ENCODE data around the gene FUT4.

DNA sequence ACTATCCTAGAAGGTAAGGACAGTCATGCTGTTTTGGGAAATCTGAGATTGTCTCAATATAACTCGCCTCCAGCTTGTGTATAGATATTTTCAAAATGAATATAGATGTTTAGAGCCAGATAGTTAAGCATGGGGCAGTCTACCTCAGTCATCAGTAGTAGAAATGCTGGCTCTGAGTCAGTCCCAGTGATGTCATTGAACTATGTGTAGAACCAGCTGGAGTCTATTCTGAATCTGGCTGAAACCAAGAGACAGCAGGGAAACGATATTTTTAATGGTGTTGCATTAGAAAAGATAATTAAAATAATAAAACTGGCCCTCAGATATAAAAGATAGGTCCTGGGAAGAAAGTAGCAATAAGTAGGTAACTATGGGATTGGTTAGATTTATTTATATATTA is 49.3 kb downstream of the FUT4 start:
- TF ChIP-seq, protein P1, sequence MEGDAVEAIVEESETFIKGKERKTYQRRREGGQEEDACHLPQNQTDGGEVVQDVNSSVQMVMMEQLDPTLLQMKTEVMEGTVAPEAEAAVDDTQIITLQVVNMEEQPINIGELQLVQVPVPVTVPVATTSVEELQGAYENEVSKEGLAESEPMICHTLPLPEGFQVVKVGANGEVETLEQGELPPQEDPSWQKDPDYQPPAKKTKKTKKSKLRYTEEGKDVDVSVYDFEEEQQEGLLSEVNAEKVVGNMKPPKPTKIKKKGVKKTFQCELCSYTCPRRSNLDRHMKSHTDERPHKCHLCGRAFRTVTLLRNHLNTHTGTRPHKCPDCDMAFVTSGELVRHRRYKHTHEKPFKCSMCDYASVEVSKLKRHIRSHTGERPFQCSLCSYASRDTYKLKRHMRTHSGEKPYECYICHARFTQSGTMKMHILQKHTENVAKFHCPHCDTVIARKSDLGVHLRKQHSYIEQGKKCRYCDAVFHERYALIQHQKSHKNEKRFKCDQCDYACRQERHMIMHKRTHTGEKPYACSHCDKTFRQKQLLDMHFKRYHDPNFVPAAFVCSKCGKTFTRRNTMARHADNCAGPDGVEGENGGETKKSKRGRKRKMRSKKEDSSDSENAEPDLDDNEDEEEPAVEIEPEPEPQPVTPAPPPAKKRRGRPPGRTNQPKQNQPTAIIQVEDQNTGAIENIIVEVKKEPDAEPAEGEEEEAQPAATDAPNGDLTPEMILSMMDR (IDR thresholded peaks at IDR 0.05 in 2 of 3, conservative IDR thresholded peaks at IDR 0.05 in 1 of 3; ENCODE audit: borderline replicate concordance in 1 of 3, insufficient read depth in 1 of 3, low read depth in 2 of 3, low read length in 2 of 3): no peak
- TF ChIP-seq EZH2phosphoT487 (IDR thresholded peaks at IDR 0.05; ENCODE audit: borderline replicate concordance) (no peak), POLR2AphosphoS5 (IDR thresholded peaks at IDR 0.05; ENCODE audit: low read depth, low read length) (no peak), ZFX (IDR thresholded peaks at IDR 0.05) (no peak), REST (IDR thresholded peaks at IDR 0.05; ENCODE audit: low read depth) (no peak), POLR2A (IDR thresholded peaks at IDR 0.05; ENCODE audit: borderline replicate concordance, extremely low read depth, insufficient read depth, insufficient read length) (no peak), SP1 (IDR thresholded peaks at IDR 0.05; ENCODE audit: low read depth) (no peak), SRF (IDR thresholded peaks at IDR 0.05; ENCODE audit: low read depth) (no peak), FOSL1 (IDR thresholded peaks at IDR 0.05; ENCODE audit: low read depth) (no peak), EZH2 (IDR thresholded peaks at IDR 0.05) (no peak), ZNF274 (IDR thresholded peaks at IDR 0.05; ENCODE audit: low read depth, low read length) (no peak), ATF3 (IDR thresholded peaks at IDR 0.05) (no peak), CEBPB (IDR thresholded peaks at IDR 0.05; ENCODE audit: low read depth) (no peak)
- TF ChIP-seq, protein P2, sequence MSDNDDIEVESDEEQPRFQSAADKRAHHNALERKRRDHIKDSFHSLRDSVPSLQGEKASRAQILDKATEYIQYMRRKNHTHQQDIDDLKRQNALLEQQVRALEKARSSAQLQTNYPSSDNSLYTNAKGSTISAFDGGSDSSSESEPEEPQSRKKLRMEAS (IDR thresholded peaks at IDR 0.05): no peak
